AG10803 (cell line): ENCODE results near the gene STYXL2.

Source experiments
- DNase-seq: peaks from one replicate; pipeline ENCODE4 v3.0.0; 2010; ENCODE audit warnings: low read depth
- H3K4me3 ChIP-seq: 2 replicates; pipeline ENCODE4 v1.5.1; 2011; ENCODE audit warnings: mild to moderate bottlenecking, low read length, control low read depth
- CTCF ChIP-seq: conservative IDR thresholded peaks from 2 replicates; pipeline ENCODE4 v1.5.1; 2011; ENCODE audit warnings: mild to moderate bottlenecking, low read length, control low read depth, inconsistent platforms

Gene STYXL2

DNA sequence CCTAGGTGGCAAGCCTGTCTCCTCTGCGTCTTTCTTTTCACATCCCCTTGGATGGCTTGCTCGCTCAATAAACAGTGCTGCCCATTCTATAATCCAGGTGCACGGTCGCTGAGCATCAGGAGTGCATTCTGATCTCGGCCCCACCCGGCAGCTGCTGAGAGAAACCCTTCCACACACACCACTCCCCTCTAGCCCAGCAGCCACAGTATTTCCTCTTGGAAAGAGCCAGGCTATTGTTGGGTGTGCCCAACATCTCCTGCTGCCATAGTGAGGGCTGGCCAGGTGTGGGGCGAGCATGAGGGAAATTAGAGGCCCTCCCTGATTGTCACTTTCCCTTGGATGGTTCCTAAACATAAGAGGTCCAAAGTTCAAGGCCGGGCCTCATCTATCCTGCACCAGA, 28.4 kb upstream of the STYXL2 start:
- DNase-seq, result no peak
- H3K4me3 ChIP-seq, result no peak overlapping the region
- no peak for TF ChIP-seq CTCF

- peak; percentile 21 for DNase-seq
- TF ChIP-seq CTCF, result peak; percentile 86
Observed at GRCh38 chr1:167066333-167067122, 27.3 kb upstream of the STYXL2 start.

DNA sequence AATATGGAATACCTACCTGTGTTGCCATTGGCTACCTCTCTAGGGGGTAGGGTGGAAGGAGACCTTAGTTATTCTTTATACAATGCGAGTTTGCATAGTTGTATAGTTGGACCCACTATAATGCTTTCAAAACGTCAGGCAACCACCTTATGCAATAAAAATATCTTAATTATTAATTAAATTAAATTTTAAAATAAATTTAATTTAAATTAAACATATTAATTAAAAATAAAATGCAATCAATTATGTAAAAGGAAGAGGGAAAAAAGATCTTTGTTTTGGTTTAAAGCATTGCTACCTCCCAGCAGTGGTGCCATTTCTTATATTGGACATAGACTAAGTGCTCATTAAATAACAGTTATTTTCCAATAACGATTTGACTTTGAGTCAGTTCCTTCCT, 26.0 kb upstream of the STYXL2 start:
- TF ChIP-seq CTCF, result no peak
- H3K4me3 ChIP-seq, result no peak overlapping the region
- no peak for DNase-seq

More at GRCh38 chr1:167066333-167067122, 27.3 kb upstream of the STYXL2 start:
- H3K4me3 ChIP-seq, result peak overlapping the region; percentile 35

- no peak overlapping the region for H3K4me3 ChIP-seq
- no peak for TF ChIP-seq CTCF
- DNase-seq, result no peak
Observed at GRCh38 chr1:167068761-167069160, 25.1 kb upstream of the STYXL2 start.

- no peak overlapping the region for H3K4me3 ChIP-seq
- DNase-seq, result no peak
- TF ChIP-seq CTCF, result no peak
Observed at GRCh38 chr1:167071286-167071685, 22.6 kb upstream of the STYXL2 start.

- H3K4me3 ChIP-seq, result no peak overlapping the region
- no peak for TF ChIP-seq CTCF
- no peak for DNase-seq
Observed at GRCh38 chr1:167076136-167076710, 17.7 kb upstream of the STYXL2 start.

GRCh38 chr1:167077128-167077867, 16.6 kb upstream of the STYXL2 start:
- DNase-seq, result no peak
- H3K4me3 ChIP-seq, result no peak overlapping the region
- TF ChIP-seq CTCF, result no peak
